Measurements from ENCODE around the gene CKLF.

Gene CKLF

DNA sequence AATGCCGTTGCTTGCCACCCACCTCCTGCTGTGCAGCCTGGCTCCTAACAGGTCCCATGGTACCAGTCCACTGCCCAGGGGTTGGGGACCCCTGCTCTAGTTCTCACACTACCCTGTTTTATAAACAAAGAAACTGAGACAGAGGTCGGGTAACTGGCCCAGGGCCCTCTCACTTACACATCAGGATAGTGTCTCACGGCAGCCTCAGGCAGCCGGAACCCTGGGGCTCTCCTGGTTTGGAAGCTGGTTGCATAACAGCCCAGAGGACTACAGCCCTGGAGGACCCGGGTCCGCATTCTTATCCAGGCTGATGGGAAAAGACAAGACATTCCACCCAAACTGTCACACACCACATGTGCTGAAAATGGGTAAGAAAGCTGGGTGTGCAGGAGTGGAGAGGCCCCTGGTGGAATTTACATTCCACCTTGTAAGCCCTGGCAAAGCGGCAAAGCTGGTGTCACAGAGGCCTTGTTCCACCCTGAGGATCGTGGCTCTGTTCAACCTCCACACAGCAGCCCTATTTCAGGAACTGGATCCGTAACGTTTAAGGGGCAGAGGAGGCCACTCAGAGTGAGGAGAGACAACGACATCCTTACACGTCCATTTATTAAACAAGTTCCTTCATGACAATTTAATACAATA, 61.9 kb downstream of the CKLF start:
- Mint-ChIP-seq H3K27ac (no peak overlapping the region), H3K36me3 (ENCODE audit: low read depth) (peaks cover 37% of the 10 kb centered on the region)

More for the DNA sequence above, 61.9 kb downstream of the CKLF start:
- no peak overlapping the region for H3K4me3 Mint-ChIP-seq
- H3K4me1 Mint-ChIP-seq (ENCODE audit: low read depth): no peaks in the 10 kb centered on the region
- H3K9me3 Mint-ChIP-seq: no peaks in the 10 kb centered on the region
- DNase-seq (ENCODE audit: low spot score): no peak
- H3K27me3 Mint-ChIP-seq (ENCODE audit: low read depth): no peaks in the 10 kb centered on the region

Measured in T-helper 2 cell treated with Interferon-gamma antibody and Interleukin-4, amounts not matched to agents 5 μg/mL and 100 μg/mL, for 36 hours (primary cell).